HUES64 (cell line): ENCODE results near the gene SUCNR1.
"Not testable (repeated sequence)": the region's sequence is repeated elsewhere in the genome, so short reads cannot be mapped to it uniquely, and the experiment has no call there.

Source experiments
- H3K27ac ChIP-seq: 2 replicates; pipeline ENCODE4 v1.7.0; 2013; ENCODE audit warnings: low read depth, low read length, inconsistent platforms
- H3K27me3 ChIP-seq: 2 replicates; pipeline ENCODE4 v1.6.1; 2013; ENCODE audit warnings: mild to moderate bottlenecking, low read length; ENCODE audit not compliant: insufficient read depth
- H3K36me3 ChIP-seq: 2 replicates; pipeline ENCODE4 v1.6.1; 2013; ENCODE audit warnings: mild to moderate bottlenecking, low read length; ENCODE audit not compliant: insufficient read depth
- H3K4me1 ChIP-seq: 2 replicates; pipeline ENCODE4 v1.6.1; 2013; ENCODE audit warnings: mild to moderate bottlenecking, low read length, moderate library complexity; ENCODE audit not compliant: insufficient read depth
- H3K4me3 ChIP-seq: 2 replicates; pipeline ENCODE4 v1.5.1; 2013; ENCODE audit warnings: mild to moderate bottlenecking, low read length, moderate library complexity
- H3K9ac ChIP-seq: 2 replicates; pipeline ENCODE4 v1.6.1; 2013; ENCODE audit warnings: mild to moderate bottlenecking, low read depth, low read length
- H3K9me3 ChIP-seq: 2 replicates; pipeline ENCODE4 v1.6.1; 2013; ENCODE audit warnings: low read depth, low read length; ENCODE audit not compliant: insufficient read depth
- WGBS: fragments of 150-250, 120-280 bp; methylation state at CpG from one replicate; pipeline ENCODE4 v1.1.7; 2013; ENCODE audit warnings: missing lambda C conversion rate; 5-methylcytosine and 5-hydroxymethylcytosine counted together

SUCNR1 gene

DNA sequence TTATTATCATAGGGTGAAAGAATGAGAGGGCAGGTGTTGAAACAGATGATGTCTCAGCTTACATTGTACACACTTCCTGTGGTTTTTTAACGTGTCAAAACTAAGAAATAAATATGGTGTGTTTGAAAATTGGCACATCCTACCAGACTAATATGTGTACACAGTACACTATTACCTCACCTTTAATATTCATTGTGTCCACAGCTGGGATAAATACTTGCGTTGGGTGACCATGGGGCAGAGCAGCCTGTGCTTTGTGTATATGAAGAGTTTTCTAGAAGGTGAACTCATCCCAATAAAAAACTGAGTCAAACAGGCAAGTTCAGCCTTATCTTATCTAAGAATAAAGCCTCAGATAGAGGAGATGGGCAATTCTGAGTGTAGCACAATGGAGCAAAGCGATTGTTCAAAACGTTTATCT, 17.3 kb downstream of the SUCNR1 start:
- no peak overlapping the region for H3K9ac ChIP-seq
- peaks cover 6% of the 10 kb centered on the region for H3K4me1 ChIP-seq
- H3K27ac ChIP-seq, result no peak overlapping the region
- H3K4me3 ChIP-seq, result no peak overlapping the region
- H3K27me3 ChIP-seq, result no peaks in the 10 kb centered on the region
- no peaks in the 10 kb centered on the region for H3K36me3 ChIP-seq
- H3K9me3 ChIP-seq, result no peaks in the 10 kb centered on the region
- WGBS, result 93% methylated on average over 2 of the region's 4 CpGs

DNA sequence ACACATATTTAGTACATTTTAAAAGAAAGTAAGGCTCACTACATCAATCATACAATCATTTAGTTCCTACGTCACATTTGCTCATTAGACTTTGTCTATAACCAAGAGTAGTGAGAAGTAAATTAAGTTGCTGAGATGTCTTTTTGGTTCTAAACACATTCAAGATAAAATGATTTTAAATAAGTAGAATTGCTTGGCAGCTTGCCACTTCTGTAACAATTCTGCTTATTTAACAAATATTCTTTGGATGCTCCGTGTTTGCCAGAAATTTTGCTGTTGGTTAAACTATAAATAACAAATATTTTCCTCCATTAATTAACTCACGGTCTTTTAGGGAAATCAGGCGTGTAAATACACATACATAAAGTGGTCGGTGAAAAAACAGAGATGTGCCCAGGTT, 18.3 kb downstream of the SUCNR1 start:
- H3K36me3 ChIP-seq, result no peaks in the 10 kb centered on the region
- H3K9ac ChIP-seq, result no peak overlapping the region
- no peak overlapping the region for H3K4me3 ChIP-seq
- peaks cover 15% of the 10 kb centered on the region for H3K4me1 ChIP-seq
- WGBS, result 100% methylated on average over 3 of the region's 5 CpGs
- H3K9me3 ChIP-seq, result no peaks in the 10 kb centered on the region
- H3K27ac ChIP-seq, result no peak overlapping the region
- no peaks in the 10 kb centered on the region for H3K27me3 ChIP-seq

DNA sequence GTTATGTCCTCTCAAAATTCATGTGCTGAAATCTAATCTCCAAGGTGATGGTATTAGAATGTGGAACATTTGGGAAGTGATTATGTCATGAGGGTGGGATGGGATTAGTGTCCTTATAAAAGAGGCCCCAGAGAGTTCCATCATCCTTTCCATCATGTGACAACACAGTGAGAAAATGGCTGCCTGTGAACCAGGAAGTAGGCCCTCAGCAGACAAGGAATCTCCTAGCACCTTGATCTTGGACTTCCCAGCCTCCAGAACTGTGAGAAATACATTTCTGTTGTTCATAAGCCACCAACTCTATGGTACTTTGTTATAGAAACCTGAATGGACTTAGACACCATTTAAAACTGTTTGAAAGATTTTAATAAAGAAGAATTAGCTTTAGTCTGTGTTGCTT, 20.8 kb downstream of the SUCNR1 start:
- Histone ChIP-seq H3K36me3 (no peaks in the 10 kb centered on the region), H3K27me3 (no peaks in the 10 kb centered on the region), H3K9me3 (no peaks in the 10 kb centered on the region), H3K9ac (no peak overlapping the region), H3K27ac (no peak overlapping the region), H3K4me3 (no peak overlapping the region), H3K4me1 (peaks cover 17% of the 10 kb centered on the region)

DNA sequence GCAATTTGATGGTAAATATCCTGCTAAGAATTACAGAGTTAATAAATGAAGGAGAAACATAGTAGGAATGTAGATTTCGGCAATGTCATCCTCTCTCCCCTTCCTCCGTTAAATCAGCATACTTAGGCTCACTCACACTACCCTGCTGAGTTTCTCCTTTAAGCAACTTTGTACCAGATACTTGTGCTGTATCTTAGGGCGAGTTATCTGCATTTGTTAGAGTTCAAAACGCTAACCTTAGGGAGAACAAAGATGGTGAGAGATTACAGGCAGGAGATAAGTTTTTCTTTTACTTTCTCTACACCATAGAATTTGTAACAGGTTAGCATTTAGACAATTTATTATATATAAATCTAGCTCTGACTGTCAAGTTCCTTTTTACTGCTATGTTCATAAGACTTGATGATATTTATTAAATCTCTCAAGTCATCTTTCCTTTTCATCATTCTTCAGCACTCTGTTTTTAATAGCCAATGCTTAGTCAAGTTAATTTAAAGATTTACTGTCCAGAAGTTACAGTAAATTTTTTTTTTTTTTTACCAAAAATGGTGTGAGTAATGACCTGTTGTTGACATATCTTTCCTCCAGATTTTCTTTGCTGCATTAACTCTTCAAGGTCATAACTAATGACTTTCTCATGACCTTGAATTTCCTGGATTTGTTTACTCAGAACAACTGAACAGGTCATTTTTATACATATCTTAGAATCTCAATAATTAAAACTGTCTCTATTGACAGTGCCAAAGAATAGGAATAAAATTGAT, 22.2 kb downstream of the SUCNR1 start:
- Histone ChIP-seq H3K36me3 (no peaks in the 10 kb centered on the region), H3K4me1 (peaks cover 17% of the 10 kb centered on the region), H3K27me3 (no peaks in the 10 kb centered on the region), H3K4me3 (no peak overlapping the region), H3K27ac (no peak overlapping the region; the same call in 1 of the 2 replicates), H3K9ac (no peak overlapping the region), H3K9me3 (no peaks in the 10 kb centered on the region)
- 9% methylated on average over 2 of the region's 4 CpGs for WGBS

DNA sequence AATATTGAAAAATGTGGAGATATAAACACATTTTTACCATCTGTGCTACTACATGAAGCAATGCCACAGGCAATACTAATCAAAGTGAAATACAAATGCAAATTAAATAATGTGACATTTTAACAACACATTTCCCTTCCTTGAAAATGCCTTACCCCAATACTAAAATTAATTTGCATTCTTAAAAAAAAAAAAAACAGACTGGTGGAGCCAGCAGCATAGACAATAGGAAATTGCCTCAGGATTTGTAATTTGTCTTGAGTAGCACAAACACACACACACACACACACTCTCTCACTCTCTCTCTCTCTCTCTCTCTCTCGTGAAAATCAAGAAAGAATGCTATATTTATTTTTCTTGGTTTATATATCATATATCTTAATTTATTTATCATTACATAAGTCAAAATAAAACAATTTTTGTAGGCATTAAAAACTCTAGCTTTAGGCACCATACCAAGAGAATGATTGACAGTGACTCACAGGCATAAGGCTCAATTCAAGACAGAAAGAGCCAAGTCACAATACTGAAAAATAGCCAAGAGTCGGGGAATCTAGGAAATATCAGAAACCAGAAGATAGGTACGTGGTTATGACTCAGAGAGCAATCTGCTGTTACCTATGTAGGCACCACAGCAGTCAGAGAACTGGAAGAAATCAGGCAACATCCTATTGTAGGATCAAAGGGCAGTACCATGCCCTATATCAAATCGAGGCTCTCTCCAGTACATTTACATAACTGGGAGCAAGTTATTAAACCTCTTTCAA, 23.0 kb downstream of the SUCNR1 start:
- 77% methylated on average over 3 of the region's 4 CpGs for WGBS
- Histone ChIP-seq H3K36me3 (no peaks in the 10 kb centered on the region), H3K4me3 (no peak overlapping the region), H3K9ac (no peak overlapping the region), H3K27ac (no peak overlapping the region; the same call in 1 of the 2 replicates), H3K9me3 (no peaks in the 10 kb centered on the region), H3K4me1 (peaks cover 17% of the 10 kb centered on the region), H3K27me3 (no peaks in the 10 kb centered on the region)

DNA sequence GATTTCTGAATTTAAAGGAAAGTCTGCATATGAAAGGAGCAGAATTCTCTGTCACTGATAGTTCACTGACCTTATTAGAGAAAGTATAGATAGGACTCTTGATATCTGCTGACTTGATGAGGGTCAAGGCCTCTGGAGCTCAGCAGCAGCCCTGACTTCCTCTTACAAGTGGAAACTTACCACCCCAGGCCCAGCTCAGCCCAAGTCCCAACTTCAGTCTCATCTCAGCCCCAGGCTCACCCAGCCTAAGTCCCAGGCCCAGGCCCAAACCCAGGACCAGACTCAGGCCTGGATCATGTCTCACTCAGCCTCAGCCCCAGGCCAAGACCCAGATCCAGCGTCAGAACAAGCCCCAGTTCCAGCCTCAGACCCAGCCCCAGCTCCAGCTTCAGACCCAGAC, 24.7 kb downstream of the SUCNR1 start:
- not testable (repeated sequence) for H3K9ac ChIP-seq, H3K4me3 ChIP-seq, H3K9me3 ChIP-seq, H3K36me3 ChIP-seq, H3K27ac ChIP-seq, H3K27me3 ChIP-seq
- peaks cover 20% of the 10 kb centered on the region for H3K4me1 ChIP-seq
- no CpG with 5 or more reads among the region's 1 CpG for WGBS

DNA sequence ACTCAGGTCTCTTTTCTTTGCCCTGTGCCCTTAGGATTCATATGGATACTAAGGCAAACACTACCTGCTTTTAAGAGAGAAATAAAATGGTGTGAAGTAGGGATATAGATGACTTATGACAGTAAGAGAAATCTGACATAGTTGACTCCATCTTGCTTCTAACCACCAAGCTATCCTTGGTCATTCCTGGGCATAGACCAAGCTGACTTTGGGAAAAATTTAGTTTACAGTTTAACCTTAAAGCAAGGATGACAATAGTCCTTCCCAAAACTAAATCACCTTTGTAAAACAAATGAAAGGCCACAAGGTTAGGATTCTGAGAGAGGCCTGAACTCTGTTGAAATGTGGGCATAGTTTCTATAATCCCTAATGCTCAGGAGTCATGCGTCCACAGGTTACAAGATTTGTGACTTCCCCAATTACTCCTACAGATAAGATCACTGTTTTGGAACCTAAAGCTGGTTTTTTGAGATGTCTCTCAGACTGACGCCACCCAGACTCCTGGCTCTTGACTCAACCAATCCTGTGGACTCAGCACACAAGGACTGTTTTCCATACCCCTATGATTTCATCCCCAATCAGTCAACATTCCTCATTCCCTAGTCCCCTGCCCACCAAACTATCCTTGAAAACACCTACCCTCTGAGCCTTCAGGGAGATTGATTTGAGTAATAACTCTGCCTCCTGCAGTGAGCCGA, 25.3 kb downstream of the SUCNR1 start:
- H3K36me3 ChIP-seq, result not testable (repeated sequence)
- 88% methylated on average over 3 of the region's 3 CpGs for WGBS

DNA sequence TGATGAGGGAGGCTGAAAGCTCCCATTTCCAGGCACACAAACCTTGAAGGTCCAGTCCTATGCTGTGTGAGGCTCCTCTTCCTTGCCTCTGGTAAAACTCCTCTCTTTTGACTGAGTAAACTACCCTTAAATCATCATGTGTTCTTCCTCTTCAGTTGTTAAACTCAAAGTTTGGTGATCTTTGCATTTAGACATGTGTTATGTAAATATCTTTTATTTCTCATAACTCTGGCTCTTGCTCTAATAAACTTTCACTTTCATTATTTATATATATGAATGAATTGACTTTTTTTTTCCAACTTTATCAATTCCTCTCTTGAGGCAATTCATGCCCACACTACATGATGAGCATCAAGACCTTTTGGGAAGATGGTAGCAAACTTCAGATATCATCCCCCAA, 26.6 kb downstream of the SUCNR1 start:
- no peak overlapping the region for H3K9ac ChIP-seq
- no peak overlapping the region for H3K27ac ChIP-seq
- no peaks in the 10 kb centered on the region for H3K27me3 ChIP-seq
- H3K9me3 ChIP-seq, result no peaks in the 10 kb centered on the region
- no peaks in the 10 kb centered on the region for H3K36me3 ChIP-seq
- peaks cover 29% of the 10 kb centered on the region for H3K4me1 ChIP-seq
- H3K4me3 ChIP-seq, result no peak overlapping the region

More for the DNA sequence above, 25.3 kb downstream of the SUCNR1 start:
- H3K27me3 ChIP-seq, H3K9ac ChIP-seq, H3K27ac ChIP-seq, H3K9me3 ChIP-seq, H3K4me3 ChIP-seq: not testable (repeated sequence)
- H3K4me1 ChIP-seq, result peaks cover 22% of the 10 kb centered on the region

DNA sequence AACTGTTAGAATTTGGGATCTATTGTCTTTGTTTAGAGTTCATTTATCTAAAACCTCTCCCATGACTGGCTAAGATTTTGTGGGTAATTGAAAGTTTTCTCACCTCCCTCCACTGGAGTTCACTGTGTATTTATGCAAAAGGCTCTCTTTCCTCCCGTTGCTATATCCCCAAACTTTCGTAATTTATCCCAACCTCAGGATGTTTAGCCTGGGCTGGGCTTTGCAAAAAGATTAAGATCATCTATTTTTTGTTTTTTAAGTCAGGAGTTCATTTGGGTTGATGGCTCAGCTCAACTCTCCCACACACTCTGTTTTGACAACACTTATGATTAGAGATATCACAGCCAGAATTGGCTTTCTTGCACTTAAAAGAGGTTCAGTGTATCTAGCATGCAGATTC, 27.0 kb downstream of the SUCNR1 start:
- Histone ChIP-seq H3K27me3 (no peaks in the 10 kb centered on the region), H3K27ac (no peak overlapping the region), H3K9ac (no peak overlapping the region), H3K4me1 (peaks cover 25% of the 10 kb centered on the region), H3K4me3 (no peak overlapping the region), H3K36me3 (no peaks in the 10 kb centered on the region), H3K9me3 (no peaks in the 10 kb centered on the region)
- 67% methylated on average over 2 of the region's 2 CpGs for WGBS

DNA sequence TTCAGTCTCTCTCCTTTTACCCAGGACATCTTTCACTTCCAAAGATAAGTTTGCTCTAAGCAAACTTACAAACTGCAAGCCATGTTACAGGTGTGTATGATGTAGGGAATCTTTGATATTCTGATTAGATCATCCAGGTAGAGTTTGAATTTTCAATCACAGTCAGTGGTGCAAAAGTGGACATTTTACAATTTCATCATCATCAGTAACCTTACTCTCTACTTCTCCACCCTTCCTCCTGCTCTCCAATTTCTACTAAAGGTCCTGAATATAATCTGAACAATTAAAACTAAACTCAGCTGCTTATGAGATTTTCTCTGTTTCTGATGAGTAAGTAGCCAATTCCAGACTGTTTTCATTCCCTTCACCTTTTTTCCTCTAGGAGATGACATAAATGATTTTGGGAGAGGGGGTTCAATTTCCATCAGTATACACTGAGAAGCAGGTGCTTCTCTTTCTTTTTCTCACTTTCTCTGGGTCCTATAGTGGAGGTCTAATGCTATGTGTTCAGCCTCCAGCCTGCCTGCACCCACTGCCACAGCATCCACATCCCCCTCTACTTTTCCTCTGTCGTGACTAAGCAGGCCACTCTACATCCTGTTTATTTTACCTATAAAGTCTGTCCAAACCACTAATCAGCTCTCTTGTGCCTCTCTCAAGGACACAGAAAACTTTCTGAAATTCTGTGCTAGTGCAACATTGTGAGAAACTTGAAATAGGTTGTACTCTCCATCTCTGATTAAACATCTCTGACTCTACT, 27.6 kb downstream of the SUCNR1 start:
- no peaks in the 10 kb centered on the region for H3K27me3 ChIP-seq
- H3K27ac ChIP-seq, result no peak overlapping the region
- no peak overlapping the region for H3K4me3 ChIP-seq
- H3K9me3 ChIP-seq, result no peaks in the 10 kb centered on the region
- H3K4me1 ChIP-seq, result peaks cover 20% of the 10 kb centered on the region
- H3K9ac ChIP-seq, result no peak overlapping the region
- WGBS, result 84% methylated on average over 1 of the region's 1 CpG
- H3K36me3 ChIP-seq, result no peaks in the 10 kb centered on the region
